DLD1 (cell line): Measurements from ENCODE around the gene ZNF19.

Experiments
- in situ Hi-C: cut with HindIII; loops from 2 replicates; pipeline ENCODE4 v1.10.0; 2017; ENCODE audit warnings: low sequenced_read_pairs

Gene ZNF19

GRCh38 chr16:71491054-71491453 lies 1.9 kb upstream of the ZNF19 start:
- in situ Hi-C loops = no loop called here

- in situ Hi-C loops = no loop called here
Measured at GRCh38 chr16:71490361-71490760, 1.2 kb upstream of the ZNF19 start.

- in situ Hi-C loops = loop anchor here (10.0 kb wide), 1 partner anchor 71 kb away; no protein-coding TSS in a partner anchor
Measured at GRCh38 chr16:71484006-71484893, 4.9 kb downstream of the ZNF19 start.

GRCh38 chr16:71482569-71482968 lies 6.6 kb downstream of the ZNF19 start:
- in situ Hi-C loops = loop anchor here (10.0 kb wide), 1 partner anchor 72 kb away; no protein-coding TSS in a partner anchor

GRCh38 chr16:71480956-71481355 lies 8.2 kb downstream of the ZNF19 start:
- in situ Hi-C loops = loop anchor here (10.0 kb wide), 1 partner anchor 74 kb away; no protein-coding TSS in a partner anchor

GRCh38 chr16:71479420-71479819 lies 9.7 kb downstream of the ZNF19 start:
- in situ Hi-C loops = no loop called here

GRCh38 chr16:71476457-71477124 lies 12.5 kb downstream of the ZNF19 start:
- in situ Hi-C loops = no loop called here

- in situ Hi-C loops = no loop called here
Measured at GRCh38 chr16:71474864-71475263, 14.3 kb downstream of the ZNF19 start.

GRCh38 chr16:71473891-71474290 lies 15.2 kb downstream of the ZNF19 start:
- in situ Hi-C loops = no loop called here

- in situ Hi-C loops = no loop called here
Measured at GRCh38 chr16:71472931-71473330, 16.2 kb downstream of the ZNF19 start.

- in situ Hi-C loops = no loop called here
Measured at GRCh38 chr16:71472051-71472450, 17.1 kb downstream of the ZNF19 start.

- in situ Hi-C loops = no loop called here
Measured at GRCh38 chr16:71467810-71468209, 21.3 kb downstream of the ZNF19 start.

- in situ Hi-C loops = no loop called here
Measured at GRCh38 chr16:71464231-71464630, 24.9 kb downstream of the ZNF19 start.

- in situ Hi-C loops = no loop called here
Measured at GRCh38 chr16:71461686-71462648, 27.2 kb downstream of the ZNF19 start, which contains the start of gene ZNF23. Gene ZNF23, minus strand, starts transcription at chr16:71462247. Its CDS starts 5,451 bp downstream, at chr16:71456796.

- in situ Hi-C loops = no loop called here
Measured at GRCh38 chr16:71460941-71461340, 28.2 kb downstream of the ZNF19 start.

GRCh38 chr16:71460236-71460635 lies 28.9 kb downstream of the ZNF19 start:
- in situ Hi-C loops = no loop called here

- in situ Hi-C loops = no loop called here
Measured at GRCh38 chr16:71459510-71459909, 29.6 kb downstream of the ZNF19 start.

- in situ Hi-C loops = no loop called here
Measured at GRCh38 chr16:71456801-71457200, 32.3 kb downstream of the ZNF19 start.

GRCh38 chr16:71453036-71453435 lies 36.1 kb downstream of the ZNF19 start:
- in situ Hi-C loops = no loop called here

- in situ Hi-C loops = no loop called here
Measured at GRCh38 chr16:71449020-71449419, 40.1 kb downstream of the ZNF19 start.
